ENCODE results near the gene GRID1. TPM values are rescaled to one million over a fixed set of nuclear protein-coding genes. Genes with fewer than 3 reads are reported as not detected.

The GRID1 gene
- total RNA-seq, 1 donor from 2014 or later: 0.60 TPM

- peaks cover 12% of the 10 kb centered on the region for H3K4me1 Mint-ChIP-seq (ENCODE audit: low read depth)
- no peaks in the 10 kb centered on the region for H3K9me3 Mint-ChIP-seq (ENCODE audit: low read depth)
- TF ChIP-seq CTCF (IDR thresholded peaks at IDR 0.05): no peak
- no peaks in the 10 kb centered on the region for H3K36me3 Mint-ChIP-seq (ENCODE audit: low read depth)
- no peak overlapping the region for H3K4me3 Mint-ChIP-seq (ENCODE audit: unreplicated experiment)
- H3K27ac Mint-ChIP-seq (ENCODE audit: unreplicated experiment): no peak overlapping the region
- no peaks in the 10 kb centered on the region for H3K27me3 Mint-ChIP-seq (ENCODE audit: low read depth)
- DNase-seq (ENCODE audit: low spot score): no peak
Measured at GRCh38 chr10:85650791-85651496, 715.7 kb downstream of the GRID1 start.

- Mint-ChIP-seq H3K4me3 (ENCODE audit: unreplicated experiment) (no peak overlapping the region), H3K9me3 (ENCODE audit: low read depth) (no peaks in the 10 kb centered on the region)
Measured at GRCh38 chr10:85649461-85649860, 717.1 kb downstream of the GRID1 start.

GRCh38 chr10:85648279-85648754 lies 718.3 kb downstream of the GRID1 start:
- DNase-seq (ENCODE audit: low spot score): no peak
- H3K27ac Mint-ChIP-seq (ENCODE audit: unreplicated experiment): no peak overlapping the region
- H3K9me3 Mint-ChIP-seq (ENCODE audit: low read depth): no peaks in the 10 kb centered on the region

More at GRCh38 chr10:85649461-85649860, 717.1 kb downstream of the GRID1 start:
- Mint-ChIP-seq H3K4me1 (ENCODE audit: low read depth) (peaks cover 12% of the 10 kb centered on the region), H3K27ac (ENCODE audit: unreplicated experiment) (no peak overlapping the region), H3K36me3 (ENCODE audit: low read depth) (no peaks in the 10 kb centered on the region), H3K27me3 (ENCODE audit: low read depth) (no peaks in the 10 kb centered on the region)
- no peak for TF ChIP-seq CTCF (IDR thresholded peaks at IDR 0.05)
- DNase-seq (ENCODE audit: low spot score): no peak

GRCh38 chr10:85647741-85648140 lies 718.9 kb downstream of the GRID1 start:
- Mint-ChIP-seq H3K27ac (ENCODE audit: unreplicated experiment) (no peak overlapping the region), H3K27me3 (ENCODE audit: low read depth) (no peaks in the 10 kb centered on the region), H3K9me3 (ENCODE audit: low read depth) (no peaks in the 10 kb centered on the region), H3K36me3 (ENCODE audit: low read depth) (no peaks in the 10 kb centered on the region), H3K4me1 (ENCODE audit: low read depth) (peaks cover 21% of the 10 kb centered on the region), H3K4me3 (ENCODE audit: unreplicated experiment) (no peak overlapping the region)
- TF ChIP-seq CTCF (IDR thresholded peaks at IDR 0.05): no peak
- no peak for DNase-seq (ENCODE audit: low spot score)

More at GRCh38 chr10:85648279-85648754, 718.3 kb downstream of the GRID1 start:
- no peak for TF ChIP-seq CTCF (IDR thresholded peaks at IDR 0.05)
- H3K4me1 Mint-ChIP-seq (ENCODE audit: low read depth): peaks cover 16% of the 10 kb centered on the region
- H3K27me3 Mint-ChIP-seq (ENCODE audit: low read depth): no peaks in the 10 kb centered on the region
- H3K36me3 Mint-ChIP-seq (ENCODE audit: low read depth): no peaks in the 10 kb centered on the region
- H3K4me3 Mint-ChIP-seq (ENCODE audit: unreplicated experiment): no peak overlapping the region

GRCh38 chr10:85645926-85646711 lies 720.5 kb downstream of the GRID1 start:
- peaks cover 37% of the 10 kb centered on the region for H3K4me1 Mint-ChIP-seq (ENCODE audit: low read depth)
- H3K36me3 Mint-ChIP-seq (ENCODE audit: low read depth): no peaks in the 10 kb centered on the region
- no peak overlapping the region for H3K4me3 Mint-ChIP-seq (ENCODE audit: unreplicated experiment)
- H3K9me3 Mint-ChIP-seq (ENCODE audit: low read depth): no peaks in the 10 kb centered on the region
- no peak for DNase-seq (ENCODE audit: low spot score)
- no peak for TF ChIP-seq CTCF (IDR thresholded peaks at IDR 0.05)
- no peaks in the 10 kb centered on the region for H3K27me3 Mint-ChIP-seq (ENCODE audit: low read depth)
- no peak overlapping the region for H3K27ac Mint-ChIP-seq (ENCODE audit: unreplicated experiment)
